ENCODE measurements around the gene FXYD3. TPM values are rescaled to one million over a fixed set of nuclear protein-coding genes. Genes with fewer than 3 reads are reported as not detected.

The FXYD3 gene
- polyA plus RNA-seq, 1 donor from 2014 or later = not detected

DNA sequence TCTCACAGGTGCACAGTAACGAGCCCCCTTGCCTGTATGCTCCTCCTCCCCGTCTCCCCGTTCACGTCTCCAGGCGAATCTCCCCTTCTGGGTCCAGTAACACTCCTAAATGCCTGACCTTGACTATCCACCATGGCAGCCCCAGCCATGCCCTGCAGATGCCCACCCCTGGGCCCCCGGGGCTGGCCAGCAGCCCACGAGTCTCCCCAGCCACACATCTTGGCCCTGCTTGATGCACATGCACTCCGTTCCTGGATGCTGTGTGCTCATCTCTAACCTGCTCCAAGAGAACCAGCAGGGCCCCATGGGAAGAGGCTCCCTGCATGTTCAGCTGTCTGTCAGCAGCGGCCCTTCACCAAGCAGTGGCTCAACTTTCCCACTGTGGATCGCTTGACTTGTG is 42.1 kb upstream of the FXYD3 start:
- H3F3A ChIP-seq (ENCODE audit: insufficient read depth, low read length, poor library complexity, severe bottlenecking) = no peaks in the 10 kb centered on the region
- no peaks in the 10 kb centered on the region for H4K20me1 ChIP-seq (ENCODE audit: insufficient read depth)
- TF ChIP-seq POLR2AphosphoS5 (IDR thresholded peaks at IDR 0.05) (no peak), SMC3 (conservative IDR thresholded peaks at IDR 0.05; ENCODE audit: poor library complexity) (no peak)
- TF ChIP-seq, protein P1, sequence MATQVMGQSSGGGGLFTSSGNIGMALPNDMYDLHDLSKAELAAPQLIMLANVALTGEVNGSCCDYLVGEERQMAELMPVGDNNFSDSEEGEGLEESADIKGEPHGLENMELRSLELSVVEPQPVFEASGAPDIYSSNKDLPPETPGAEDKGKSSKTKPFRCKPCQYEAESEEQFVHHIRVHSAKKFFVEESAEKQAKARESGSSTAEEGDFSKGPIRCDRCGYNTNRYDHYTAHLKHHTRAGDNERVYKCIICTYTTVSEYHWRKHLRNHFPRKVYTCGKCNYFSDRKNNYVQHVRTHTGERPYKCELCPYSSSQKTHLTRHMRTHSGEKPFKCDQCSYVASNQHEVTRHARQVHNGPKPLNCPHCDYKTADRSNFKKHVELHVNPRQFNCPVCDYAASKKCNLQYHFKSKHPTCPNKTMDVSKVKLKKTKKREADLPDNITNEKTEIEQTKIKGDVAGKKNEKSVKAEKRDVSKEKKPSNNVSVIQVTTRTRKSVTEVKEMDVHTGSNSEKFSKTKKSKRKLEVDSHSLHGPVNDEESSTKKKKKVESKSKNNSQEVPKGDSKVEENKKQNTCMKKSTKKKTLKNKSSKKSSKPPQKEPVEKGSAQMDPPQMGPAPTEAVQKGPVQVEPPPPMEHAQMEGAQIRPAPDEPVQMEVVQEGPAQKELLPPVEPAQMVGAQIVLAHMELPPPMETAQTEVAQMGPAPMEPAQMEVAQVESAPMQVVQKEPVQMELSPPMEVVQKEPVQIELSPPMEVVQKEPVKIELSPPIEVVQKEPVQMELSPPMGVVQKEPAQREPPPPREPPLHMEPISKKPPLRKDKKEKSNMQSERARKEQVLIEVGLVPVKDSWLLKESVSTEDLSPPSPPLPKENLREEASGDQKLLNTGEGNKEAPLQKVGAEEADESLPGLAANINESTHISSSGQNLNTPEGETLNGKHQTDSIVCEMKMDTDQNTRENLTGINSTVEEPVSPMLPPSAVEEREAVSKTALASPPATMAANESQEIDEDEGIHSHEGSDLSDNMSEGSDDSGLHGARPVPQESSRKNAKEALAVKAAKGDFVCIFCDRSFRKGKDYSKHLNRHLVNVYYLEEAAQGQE (IDR thresholded peaks at IDR 0.05; ENCODE audit: borderline replicate concordance) = no peak
- H3K27me3 ChIP-seq (ENCODE audit: insufficient read depth, low read depth, low read length) = no peaks in the 10 kb centered on the region
- no peaks in the 10 kb centered on the region for H3K79me2 ChIP-seq (replicated peaks; ENCODE audit: insufficient read depth, low read length)
- H3K36me3 ChIP-seq (ENCODE audit: insufficient read depth, low read length) = no peaks in the 10 kb centered on the region
- H3K9me2 ChIP-seq (ENCODE audit: insufficient read depth, low read length) = no peaks in the 10 kb centered on the region
- no peaks in the 10 kb centered on the region for H3K9me3 ChIP-seq (ENCODE audit: low read length)
- no peak overlapping the region for H2AFZ ChIP-seq (ENCODE audit: low read depth, low read length)
- H3K27ac ChIP-seq (ENCODE audit: low read length) = no peak overlapping the region
- no peak overlapping the region for H3K4me3 ChIP-seq (ENCODE audit: low read length)
- H3K4me2 ChIP-seq (ENCODE audit: low read length) = no peak overlapping the region
- H3K9ac ChIP-seq (ENCODE audit: low read length) = no peak overlapping the region

DNA sequence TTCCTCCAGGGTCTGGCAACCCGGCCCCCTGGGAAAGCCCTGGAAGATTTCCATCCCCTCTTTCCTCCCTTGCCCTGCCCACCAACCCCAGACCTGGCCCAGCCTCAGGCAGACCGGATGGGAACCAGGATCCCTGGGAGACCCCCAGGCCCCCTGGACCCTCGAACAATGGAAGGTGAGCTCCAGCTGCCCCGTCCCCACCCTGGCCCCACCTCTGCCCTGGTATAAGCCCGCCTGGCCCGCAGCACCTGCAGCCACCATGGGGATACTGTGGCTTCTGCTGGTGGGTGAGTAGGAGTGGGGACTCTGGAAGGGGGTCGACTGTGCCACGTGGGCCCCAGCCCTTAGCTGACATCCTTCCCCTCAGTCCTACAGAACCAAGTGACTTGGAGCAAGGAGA is 41.7 kb upstream of the FXYD3 start:
- TF ChIP-seq MXI1 (conservative IDR thresholded peaks at IDR 0.05; ENCODE audit: poor library complexity, severe bottlenecking) (no peak), RAD21 (conservative IDR thresholded peaks at IDR 0.05) (no peak), EP300 (conservative IDR thresholded peaks at IDR 0.05; ENCODE audit: poor library complexity, severe bottlenecking) (no peak), TAF1 (IDR thresholded peaks at IDR 0.05; ENCODE audit: low read depth) (no peak), SMC3 (conservative IDR thresholded peaks at IDR 0.05; ENCODE audit: poor library complexity) (no peak), EZH2 (IDR thresholded peaks at IDR 0.05; ENCODE audit: borderline replicate concordance, insufficient read depth, low read length, poor library complexity, severe bottlenecking) (no peak), POLR2AphosphoS5 (IDR thresholded peaks at IDR 0.05) (no peak)
- TF ChIP-seq, protein P1 (IDR thresholded peaks at IDR 0.05; ENCODE audit: borderline replicate concordance) = no peak
- TF ChIP-seq, protein P2, sequence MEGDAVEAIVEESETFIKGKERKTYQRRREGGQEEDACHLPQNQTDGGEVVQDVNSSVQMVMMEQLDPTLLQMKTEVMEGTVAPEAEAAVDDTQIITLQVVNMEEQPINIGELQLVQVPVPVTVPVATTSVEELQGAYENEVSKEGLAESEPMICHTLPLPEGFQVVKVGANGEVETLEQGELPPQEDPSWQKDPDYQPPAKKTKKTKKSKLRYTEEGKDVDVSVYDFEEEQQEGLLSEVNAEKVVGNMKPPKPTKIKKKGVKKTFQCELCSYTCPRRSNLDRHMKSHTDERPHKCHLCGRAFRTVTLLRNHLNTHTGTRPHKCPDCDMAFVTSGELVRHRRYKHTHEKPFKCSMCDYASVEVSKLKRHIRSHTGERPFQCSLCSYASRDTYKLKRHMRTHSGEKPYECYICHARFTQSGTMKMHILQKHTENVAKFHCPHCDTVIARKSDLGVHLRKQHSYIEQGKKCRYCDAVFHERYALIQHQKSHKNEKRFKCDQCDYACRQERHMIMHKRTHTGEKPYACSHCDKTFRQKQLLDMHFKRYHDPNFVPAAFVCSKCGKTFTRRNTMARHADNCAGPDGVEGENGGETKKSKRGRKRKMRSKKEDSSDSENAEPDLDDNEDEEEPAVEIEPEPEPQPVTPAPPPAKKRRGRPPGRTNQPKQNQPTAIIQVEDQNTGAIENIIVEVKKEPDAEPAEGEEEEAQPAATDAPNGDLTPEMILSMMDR (IDR thresholded peaks at IDR 0.05; ENCODE audit: poor library complexity, severe bottlenecking) = no peak
- Histone ChIP-seq H3K27me3 (ENCODE audit: insufficient read depth, low read depth, low read length) (no peaks in the 10 kb centered on the region), H3K36me3 (ENCODE audit: insufficient read depth, low read length) (no peaks in the 10 kb centered on the region), H4K20me1 (ENCODE audit: insufficient read depth) (no peaks in the 10 kb centered on the region), H3K9me2 (ENCODE audit: insufficient read depth, low read length) (no peaks in the 10 kb centered on the region), H3K9me3 (ENCODE audit: low read length) (no peaks in the 10 kb centered on the region), H3K9ac (ENCODE audit: low read length) (no peak overlapping the region), H3K4me3 (ENCODE audit: low read length) (no peak overlapping the region), H2AFZ (ENCODE audit: low read depth, low read length) (no peak overlapping the region), H3K79me2 (replicated peaks; ENCODE audit: insufficient read depth, low read length) (no peaks in the 10 kb centered on the region), H3K4me2 (ENCODE audit: low read length) (no peak overlapping the region), H3F3A (ENCODE audit: insufficient read depth, low read length, poor library complexity, severe bottlenecking) (no peaks in the 10 kb centered on the region), H3K27ac (ENCODE audit: low read length) (no peak overlapping the region)
